HepG2 (cell line): ENCODE measurements around the gene UBTF. TPM values are rescaled to one million over a fixed set of nuclear protein-coding genes. Genes with fewer than 3 reads are reported as not detected.

Source experiments
- ATAC-seq: fragments of 200-7000 bp; cut with Tn5 transposase; 3 replicates; pipeline ENCODE4 v1.9.1; 2020; ENCODE audit warnings: mild to moderate bottlenecking, moderate library complexity
- BruUV-seq: library from RNA; stranded (reverse); fragments of 400-500 nt; replicated peaks from 2 replicates; lab custom pipeline; 2021; lab: Mats Ljungman, UMichigan
- CTCF ChIA-PET: fragments of 300-600 bp; formaldehyde crosslinking; extraction: SDS; loops from one replicate; lab custom pipeline; 2021; ENCODE audit warnings: low total read pairs, inconsistent platforms, low intra/inter-chr PET ratio; lab: Yijun Ruan, JAX
- POLR2A ChIA-PET: fragments of 350-600 bp; sonication (Branson Sonifier 250); formaldehyde crosslinking; loops from one replicate; lab custom pipeline; 2020; ENCODE audit warnings: antibody characterized with exemption, inconsistent platforms; lab: Yijun Ruan, JAX
- DNase-seq: peaks from one replicate; pipeline ENCODE4 v3.0.0-alpha.2; 2015; ENCODE audit warnings: low spot score
- FAIRE-seq: peaks from 3 replicates; lab custom pipeline; 2011; peaks lifted over from hg19 to GRCh38; lab: Jason Lieb, UNC
- H2AFZ ChIP-seq: one replicate; pipeline ENCODE4 v1.6.1; 2011; ENCODE audit warnings: low read length, inconsistent platforms
- H3K27ac ChIP-seq: fragments of 300-600 bp; 3 replicates; pipeline ENCODE4 v1.8.0; 2011; ENCODE audit warnings: mixed run types, mild to moderate bottlenecking, mixed read lengths, low read length, inconsistent platforms; ENCODE audit not compliant: insufficient read depth; ENCODE audit errors: extremely low read length
- H3K27me3 ChIP-seq, 2 experiments: fragments of 200-600 bp in 1 of 2; 2 replicates in 1 of 2; 3 replicates in 1 of 2; pipeline versions ENCODE4 v1.6.0 to v1.8.0; 2011; ENCODE audit warnings: low read length in 2 of 2, mild to moderate bottlenecking in 2 of 2, moderate library complexity in 2 of 2, inconsistent platforms in 1 of 2; ENCODE audit not compliant: insufficient read depth in 2 of 2, control insufficient read depth in 1 of 2
- H3K36me3 ChIP-seq, 2 experiments: fragments of 200-600 bp in 1 of 2; replicated peaks in 1 of 2; 2 replicates in 1 of 2; 3 replicates in 1 of 2; pipeline versions ENCODE4 v1.5.1 to v1.8.0; 2011; ENCODE audit warnings: low read length in 2 of 2, inconsistent platforms in 1 of 2; ENCODE audit not compliant: insufficient read depth in 2 of 2, control insufficient read depth in 1 of 2
- H3K4me1 ChIP-seq: 2 replicates; pipeline ENCODE4 v1.5.1; 2012; ENCODE audit warnings: low read length, inconsistent platforms; ENCODE audit not compliant: insufficient read depth
- H3K4me2 ChIP-seq: 2 replicates; pipeline ENCODE4 v1.6.0; 2011; ENCODE audit warnings: low read depth, low read length, inconsistent platforms
- H3K4me3 ChIP-seq, 3 experiments: fragments of 200-600 bp in 1 of 3; sonication (generic), shearing (Covaris generic) in 1 of 3; replicated peaks in 1 of 3; 2 replicates each; pipeline ENCODE4 v1.5.1; 2011 to 2016; ENCODE audit warnings: low read length in 3 of 3, inconsistent platforms in 2 of 3, low read depth in 2 of 3, mild to moderate bottlenecking in 2 of 3, control low read depth in 1 of 3, mixed read lengths in 1 of 3; ENCODE audit not compliant: insufficient read depth in 1 of 3
- H3K79me2 ChIP-seq: one replicate; pipeline ENCODE4 v1.6.1; 2011; ENCODE audit warnings: low read length, inconsistent platforms; ENCODE audit not compliant: insufficient read depth
- H3K9ac ChIP-seq: 2 replicates; pipeline ENCODE4 v1.6.0; 2011; ENCODE audit warnings: mild to moderate bottlenecking, low read depth, low read length, inconsistent platforms; ENCODE audit not compliant: insufficient read depth
- H3K9me3 ChIP-seq: 2 replicates; pipeline ENCODE4 v1.5.1; 2012; ENCODE audit warnings: mild to moderate bottlenecking, low read length
- H4K20me1 ChIP-seq: 2 replicates; pipeline ENCODE4 v1.6.0; 2011; ENCODE audit warnings: inconsistent platforms, mild to moderate bottlenecking, low read length, moderate library complexity; ENCODE audit not compliant: insufficient read depth
- CHD2 ChIP-seq: IDR thresholded peaks from 2 replicates; pipeline ENCODE4 v1.6.1; 2011; ENCODE audit warnings: low read depth, low read length, improper control_type of control experiment
- GTF3A ChIP-seq: sonication (generic); formaldehyde crosslinking; conservative IDR thresholded peaks from 2 replicates; pipeline ENCODE4 v1.4.0; 2020; ENCODE audit warnings: mild to moderate bottlenecking, missing genetic modification reagents
- HOXA3 ChIP-seq: sonication (generic); formaldehyde crosslinking; IDR thresholded peaks from 2 replicates; pipeline ENCODE4 v1.5.0; 2020; ENCODE audit warnings: missing genetic modification reagents
- JDP2 ChIP-seq: sonication (generic); formaldehyde crosslinking; IDR thresholded peaks from 2 replicates; pipeline ENCODE4 v1.8.1; 2022; ENCODE audit warnings: missing genetic modification reagents, borderline replicate concordance
- KDM5A ChIP-seq: fragments of 200-600 bp; sonication (generic); IDR thresholded peaks from 2 replicates; pipeline ENCODE4 v1.7.0; 2018; ENCODE audit warnings: antibody characterized with exemption, mild to moderate bottlenecking, low read length, borderline replicate concordance
- MAFF ChIP-seq: IDR thresholded peaks from 2 replicates; pipeline ENCODE4 v1.6.1; 2011; ENCODE audit warnings: low read depth, low read length, improper control_type of control experiment
- NR0B2 ChIP-seq: sonication (generic); formaldehyde crosslinking; IDR thresholded peaks from 2 replicates; pipeline ENCODE4 v1.4.0; 2020; ENCODE audit warnings: mild to moderate bottlenecking, missing genetic modification reagents
- RBFOX2 ChIP-seq: fragments of 200-400 bp; formaldehyde crosslinking; IDR thresholded peaks from 2 replicates; pipeline ENCODE4 v1.6.1; 2017; ENCODE audit warnings: low read depth, mild to moderate bottlenecking, low read length
- RXRA ChIP-seq: sonication (generic); formaldehyde crosslinking; IDR thresholded peaks from 2 replicates; pipeline ENCODE4 v1.5.1; 2020; ENCODE audit warnings: missing genetic modification reagents
- SIN3A ChIP-seq: IDR thresholded peaks from 2 replicates; pipeline ENCODE4 v1.6.1; 2011; ENCODE audit warnings: low read depth, mild to moderate bottlenecking, control low read depth, low read length, borderline replicate concordance
- ZBTB38 ChIP-seq: sonication (generic); formaldehyde crosslinking; IDR thresholded peaks from 2 replicates; pipeline ENCODE4 v1.5.1; 2020; ENCODE audit warnings: mild to moderate bottlenecking, missing genetic modification reagents
- ZBTB7A ChIP-seq: sonication (generic); formaldehyde crosslinking; IDR thresholded peaks from 2 replicates; pipeline ENCODE4 v1.8.0; 2022; ENCODE audit warnings: mild to moderate bottlenecking, missing genetic modification reagents
- ZNF124 ChIP-seq: sonication (generic); formaldehyde crosslinking; IDR thresholded peaks from 2 replicates; pipeline ENCODE4 v1.4.0; 2020; ENCODE audit warnings: missing genetic modification reagents
- ZNF230 ChIP-seq: sonication (generic); formaldehyde crosslinking; IDR thresholded peaks from 2 replicates; pipeline ENCODE4 v1.4.0; 2020; ENCODE audit warnings: mild to moderate bottlenecking, missing genetic modification reagents
- ZNF235 ChIP-seq: sonication (generic); formaldehyde crosslinking; IDR thresholded peaks from 2 replicates; pipeline ENCODE4 v1.8.1; 2023; ENCODE audit warnings: mild to moderate bottlenecking, missing genetic modification reagents, borderline replicate concordance
- ZNF501 ChIP-seq: sonication (generic); formaldehyde crosslinking; IDR thresholded peaks from 2 replicates; pipeline ENCODE4 v1.5.1; 2020; ENCODE audit warnings: mild to moderate bottlenecking, moderate library complexity, missing genetic modification reagents
- ZNF558 ChIP-seq: sonication (generic); formaldehyde crosslinking; IDR thresholded peaks from 2 replicates; pipeline ENCODE4 v1.9.0; 2022; ENCODE audit warnings: mild to moderate bottlenecking, missing genetic modification reagents, borderline replicate concordance
- ZNF562 ChIP-seq: sonication (generic); formaldehyde crosslinking; IDR thresholded peaks from 2 replicates; pipeline ENCODE4 v1.8.0; 2022; ENCODE audit warnings: missing genetic modification reagents, borderline replicate concordance
- ZNF615 ChIP-seq: sonication (generic); formaldehyde crosslinking; IDR thresholded peaks from 2 replicates; pipeline ENCODE4 v1.5.0; 2020; ENCODE audit warnings: mild to moderate bottlenecking, missing genetic modification reagents, borderline replicate concordance
- ZNF724P ChIP-seq: sonication (generic); formaldehyde crosslinking; IDR thresholded peaks from 2 replicates; pipeline ENCODE4 v1.8.0; 2022; ENCODE audit warnings: missing genetic modification reagents, borderline replicate concordance
- WGBS: methylation state at CpG from one replicate; pipeline ENCODE4 v1.1.6; 2017; ENCODE audit warnings: low lambda C conversion rate; 5-methylcytosine and 5-hydroxymethylcytosine counted together
- in situ Hi-C: cut with HindIII; loops from 2 replicates; pipeline ENCODE4 v1.10.0; 2017; ENCODE audit warnings: low pct_unique_long_range_greater_than_20kb; ENCODE audit not compliant: extremely low pct_ligation_motif_present
- intact Hi-C: fragments of 100-400 bp; cut with micrococcal nuclease; formaldehyde crosslinking; loops from one replicate; pipeline ENCODE4 v1.10.0; 2022; ENCODE audit not compliant: unreplicated experiment
- polyA plus RNA-seq, 8 experiments: library from polyadenylated mRNA; depleted of rRNA in 3 of 8; stranded (reverse) in 7 of 8; unstranded in 1 of 8; fragments of >200 nt; fragmentation: Illumina TruSeq in 4 of 8; extraction: Trizol in 4 of 8; gene quantifications; 2 replicates each; pipeline versions ENCODE4 v1.2.1 to v1.2.3, GENCODE V29; 2011 to 2016; ENCODE audit warnings: low read depth in 4 of 8, missing spikeins in 1 of 8, mixed read lengths in 1 of 8; ENCODE audit not compliant: insufficient read depth in 1 of 8
- total RNA-seq, 5 experiments: library from RNA; depleted of rRNA; stranded (reverse); fragments of >200 nt; fragmentation: Illumina TruSeq; extraction: Trizol; gene quantifications; 2 replicates each; pipeline ENCODE4 v1.2.3, GENCODE V29; 2016; ENCODE audit warnings: low read depth in 1 of 5
- TF ChIP-seq, protein P1 (sequence below): sonication (generic); formaldehyde crosslinking; IDR thresholded peaks from 2 replicates; pipeline ENCODE4 v1.4.0; 2020; ENCODE audit warnings: mild to moderate bottlenecking, missing genetic modification reagents

Gene UBTF
- total and polyA plus RNA-seq, 2 of the 13 experiments (the other 11 are each of a cell fraction or from before 2014, with no cell fraction given), result 15.2 to 60.9 TPM

- POLR2A ChIA-PET, result interaction anchor here (0.6 to 4.1 kb wide), 19 partner anchors 8 to 636 kb away, joined by 3 to 71 read pairs (median 5); partner anchors contain the start of genes GRN, HDAC5, RUNDC3A and TMUB2
- Histone ChIP-seq H3K27me3 (no peaks in the 10 kb centered on the region; a peak in 1 of 5 replicates), H3K27ac (peak overlapping the region; percentile 77), H3K9ac (peak overlapping the region; percentile 84), H3K36me3 (peaks cover 14 to 34% of the 10 kb centered on the region in 2 experiments), H4K20me1 (0 out of 2 replicates have a peak, but pooled peaks cover 7% of the 10 kb centered on the region), H3K4me3 (peak overlapping the region; percentile 73 to 91 (median 86)), H2AFZ (no peak overlapping the region), H3K4me1 (peaks cover 38% of the 10 kb centered on the region), H3K4me2 (peak overlapping the region; percentile 91), H3K9me3 (no peaks in the 10 kb centered on the region), H3K79me2 (peaks cover 19% of the 10 kb centered on the region)
- 1% methylated on average over 14 of the region's 68 CpGs for WGBS
- DNase-seq (no peak), FAIRE-seq (no peak), ATAC-seq (peak; percentile 13)
- intact Hi-C loops (no loop called here), in situ Hi-C loops (no loop called here)
- CTCF ChIA-PET, result no interaction called here
- no TSS peak for BruUV-seq
- TF ChIP-seq ZNF562 (no peak), ZNF230 (CRISPR knock-in tag) (peak; percentile 32; the same call in 1 of the 2 replicates), MAFF (no peak), ZBTB7A (CRISPR knock-in tag) (no peak), ZNF615 (CRISPR knock-in tag) (0 out of 2 replicates have a peak, but pooled peaks have one; percentile 39), CHD2 (peak; percentile 43; the same call in 1 of the 2 replicates), ZNF501 (CRISPR knock-in tag) (peak; percentile 42; the same call in 1 of the 2 replicates), ZNF124 (CRISPR knock-in tag) (0 out of 2 replicates have a peak, but pooled peaks have one; percentile 34), SIN3A (peak; percentile 70; the same call in 1 of the 2 replicates), NR0B2 (CRISPR knock-in tag) (peak; percentile 43; the same call in 1 of the 2 replicates), RBFOX2 (peak; percentile 64), KDM5A (peak; percentile 56), JDP2 (no peak), RXRA (peak; percentile 33; the same call in 1 of the 2 replicates), GTF3A (CRISPR knock-in tag) (no peak), ZBTB38 (peak; percentile 44; the same call in 1 of the 2 replicates), ZNF558 (CRISPR knock-in tag) (0 out of 2 replicates have a peak, but pooled peaks have one; percentile 11), HOXA3 (CRISPR knock-in tag) (no peak), ZNF235 (CRISPR knock-in tag) (0 out of 2 replicates have a peak, but pooled peaks have one; percentile 51), ZNF724P (CRISPR knock-in tag) (no peak)
- TF ChIP-seq, protein P1, sequence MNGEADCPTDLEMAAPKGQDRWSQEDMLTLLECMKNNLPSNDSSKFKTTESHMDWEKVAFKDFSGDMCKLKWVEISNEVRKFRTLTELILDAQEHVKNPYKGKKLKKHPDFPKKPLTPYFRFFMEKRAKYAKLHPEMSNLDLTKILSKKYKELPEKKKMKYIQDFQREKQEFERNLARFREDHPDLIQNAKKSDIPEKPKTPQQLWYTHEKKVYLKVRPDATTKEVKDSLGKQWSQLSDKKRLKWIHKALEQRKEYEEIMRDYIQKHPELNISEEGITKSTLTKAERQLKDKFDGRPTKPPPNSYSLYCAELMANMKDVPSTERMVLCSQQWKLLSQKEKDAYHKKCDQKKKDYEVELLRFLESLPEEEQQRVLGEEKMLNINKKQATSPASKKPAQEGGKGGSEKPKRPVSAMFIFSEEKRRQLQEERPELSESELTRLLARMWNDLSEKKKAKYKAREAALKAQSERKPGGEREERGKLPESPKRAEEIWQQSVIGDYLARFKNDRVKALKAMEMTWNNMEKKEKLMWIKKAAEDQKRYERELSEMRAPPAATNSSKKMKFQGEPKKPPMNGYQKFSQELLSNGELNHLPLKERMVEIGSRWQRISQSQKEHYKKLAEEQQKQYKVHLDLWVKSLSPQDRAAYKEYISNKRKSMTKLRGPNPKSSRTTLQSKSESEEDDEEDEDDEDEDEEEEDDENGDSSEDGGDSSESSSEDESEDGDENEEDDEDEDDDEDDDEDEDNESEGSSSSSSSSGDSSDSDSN (CRISPR knock-in tag), result peak; percentile 53
These were observed 20.5 kb downstream of the UBTF start for GRCh38 chr17:44198721-44199552.
